ENCODE data around the gene DAZAP1. TPM values are rescaled to one million over a fixed set of nuclear protein-coding genes. Genes with fewer than 3 reads are reported as not detected.

The DAZAP1 gene
- total and polyA plus RNA-seq, 4 donors = 5.4 to 45.0 (median 29.7) TPM

- peaks cover 30 to 62% (median 44%) of the 10 kb centered on the region in 4 donors for H3K4me1 ChIP-seq (ENCODE audit: control insufficient read depth in 4 of 4, insufficient read depth in 4 of 4, low read length in 3 of 4)
- H3K27ac ChIP-seq (ENCODE audit: low read depth in 1 of 2, low read length in 2 of 2) = no peak overlapping the region
- peaks cover 0 to 11% (median 7%) of the 10 kb centered on the region in 4 donors for H3K27me3 ChIP-seq (ENCODE audit: control insufficient read depth in 4 of 4, insufficient read depth in 4 of 4, low read length in 3 of 4)
- DNase-seq (ENCODE audit: low spot score) = no peak
- H3K4me3 ChIP-seq (ENCODE audit: low read depth in 1 of 3, low read length in 3 of 3) = no peak overlapping the region
- H3K36me3 ChIP-seq (ENCODE audit: control insufficient read depth in 4 of 4, insufficient read depth in 3 of 4, low read depth in 1 of 4, low read length in 3 of 4) = no peaks in the 10 kb centered on the region
- no peak overlapping the region for H3K9ac ChIP-seq (ENCODE audit: low read depth in 1 of 2, low read length in 2 of 2)
- TF ChIP-seq CTCF (IDR thresholded peaks at IDR 0.05; ENCODE audit: low read depth, low read length, missing input control) = no peak
- TF ChIP-seq ZBTB33 (IDR thresholded peaks at IDR 0.05) = no peak
- no peak for TF ChIP-seq HNF4G (IDR thresholded peaks at IDR 0.05)
- WGBS = 17% methylated on average over 36 of the region's 36 CpGs
- H3K9me3 ChIP-seq (ENCODE audit: control insufficient read depth in 4 of 4, low read length in 3 of 4) = no peaks in the 10 kb centered on the region
Measured at GRCh38 chr19:1467215-1467489, 59.8 kb downstream of the DAZAP1 start.

- H3K36me3 ChIP-seq (ENCODE audit: control insufficient read depth in 4 of 4, insufficient read depth in 3 of 4, low read depth in 1 of 4, low read length in 3 of 4) = no peaks in the 10 kb centered on the region
- no peak for DNase-seq (ENCODE audit: low spot score)
- H3K27me3 ChIP-seq (ENCODE audit: control insufficient read depth in 4 of 4, insufficient read depth in 4 of 4, low read length in 3 of 4) = peaks cover 0 to 11% (median 7%) of the 10 kb centered on the region in 4 donors
- H3K9me3 ChIP-seq (ENCODE audit: control insufficient read depth in 4 of 4, low read length in 3 of 4) = no peaks in the 10 kb centered on the region
- no peak overlapping the region for H3K4me3 ChIP-seq (ENCODE audit: low read depth in 1 of 3, low read length in 3 of 3)
- H3K27ac ChIP-seq (ENCODE audit: low read depth in 1 of 2, low read length in 2 of 2) = no peak overlapping the region
- TF ChIP-seq MAX (IDR thresholded peaks at IDR 0.05) (no peak), ZBTB33 (IDR thresholded peaks at IDR 0.05) (no peak), REST (IDR thresholded peaks at IDR 0.05) (no peak), RXRA (IDR thresholded peaks at IDR 0.05) (no peak)
- H3K9ac ChIP-seq (ENCODE audit: low read depth in 1 of 2, low read length in 2 of 2) = no peak overlapping the region
- peaks cover 30 to 66% (median 44%) of the 10 kb centered on the region in 4 donors for H3K4me1 ChIP-seq (ENCODE audit: control insufficient read depth in 4 of 4, insufficient read depth in 4 of 4, low read length in 3 of 4)
- 7% methylated on average over 92 of the region's 92 CpGs for WGBS
Measured at GRCh38 chr19:1467490-1468273, 60.3 kb downstream of the DAZAP1 start.
